CD4-positive, alpha-beta T cell treated with Interferon gamma for 1 hour (primary cell): ENCODE measurements around the gene NPIPA1.
"Not testable (repeated sequence)": the region's sequence is repeated elsewhere in the genome, so short reads cannot be mapped to it uniquely, and the experiment has no call there.

Source experiments
- DNase-seq: peaks from one replicate; pipeline ENCODE4 v3.0.0-alpha.2; 2020

Gene NPIPA1

DNA sequence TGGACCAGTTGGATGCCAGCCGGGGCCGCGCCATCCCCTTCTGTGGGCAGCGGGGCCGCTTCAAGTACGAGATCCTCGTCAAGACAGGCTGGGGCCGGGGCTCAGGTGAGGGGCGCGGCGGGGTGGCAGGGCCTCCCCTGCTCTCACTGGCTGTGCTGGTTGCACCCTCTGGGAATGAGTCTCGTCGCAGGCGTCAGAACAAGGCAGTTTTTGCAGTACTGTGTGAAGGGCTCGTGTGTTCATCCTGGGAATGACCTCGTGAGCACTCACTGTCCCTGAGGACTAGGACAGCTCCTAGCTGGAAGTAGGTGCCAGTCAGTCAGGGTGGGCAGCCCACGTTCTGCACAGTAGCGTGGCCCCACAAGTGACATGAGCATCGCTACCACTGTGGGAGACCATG, 6.3 kb upstream of the NPIPA1 start:
- DNase-seq: not testable (repeated sequence)

DNA sequence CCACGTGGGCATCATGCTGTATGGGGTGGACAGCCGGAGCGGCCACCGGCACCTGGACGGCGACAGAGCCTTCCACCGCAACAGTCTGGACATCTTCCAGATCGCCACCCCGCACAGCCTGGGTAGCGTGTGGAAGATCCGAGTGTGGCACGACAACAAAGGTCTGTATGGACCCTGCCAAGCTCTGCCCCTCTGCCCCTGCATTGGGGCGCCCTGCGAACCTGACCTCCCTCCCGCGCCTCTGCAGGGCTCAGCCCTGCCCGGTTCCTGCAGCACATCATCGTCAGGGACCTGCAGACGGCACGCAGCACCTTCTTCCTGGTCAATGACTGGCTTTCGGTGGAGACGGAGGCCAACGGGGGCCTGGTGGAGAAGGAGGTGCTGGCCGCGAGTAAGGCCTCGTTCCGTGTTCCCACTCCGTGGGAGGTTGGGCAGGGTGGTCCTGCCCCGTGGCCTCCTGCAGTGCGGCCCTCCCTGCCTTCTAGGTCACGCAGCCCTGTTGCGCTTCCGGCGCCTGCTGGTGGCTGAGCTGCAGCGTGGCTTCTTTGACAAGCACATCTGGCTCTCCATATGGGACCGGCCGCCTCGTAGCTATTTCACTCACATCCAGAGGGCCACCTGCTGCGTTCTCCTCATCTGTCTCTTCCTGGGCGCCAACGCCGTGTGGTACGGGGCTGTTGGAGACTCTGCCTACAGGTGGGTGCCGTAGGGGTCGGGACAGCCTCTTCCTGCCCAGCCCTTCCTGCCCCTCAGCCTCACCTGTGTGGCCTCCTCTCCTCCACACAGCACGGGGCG, 4.5 kb upstream of the NPIPA1 start:
- not testable (repeated sequence) for DNase-seq

DNA sequence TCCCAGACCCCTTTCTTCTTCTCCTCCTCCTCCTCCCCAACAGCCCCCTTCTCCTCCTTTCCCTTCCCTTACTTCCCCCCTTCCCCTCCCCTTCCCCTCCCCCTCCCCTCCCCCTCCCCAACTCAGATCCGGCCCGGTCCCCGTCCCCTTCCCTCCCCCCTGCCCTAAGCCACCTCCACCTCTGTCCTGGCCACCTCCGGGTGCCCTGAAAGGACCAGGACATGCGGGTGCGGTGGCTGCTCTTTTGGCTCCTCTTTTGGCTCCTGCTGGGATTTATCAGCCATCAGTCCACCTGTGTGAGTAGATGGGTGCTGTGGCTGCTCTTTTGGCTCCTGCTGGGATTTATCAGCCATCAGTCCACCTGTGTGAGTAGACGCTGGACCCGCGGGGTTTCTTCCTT, 751 bp downstream of the NPIPA1 start:
- DNase-seq: not testable (repeated sequence)

DNA sequence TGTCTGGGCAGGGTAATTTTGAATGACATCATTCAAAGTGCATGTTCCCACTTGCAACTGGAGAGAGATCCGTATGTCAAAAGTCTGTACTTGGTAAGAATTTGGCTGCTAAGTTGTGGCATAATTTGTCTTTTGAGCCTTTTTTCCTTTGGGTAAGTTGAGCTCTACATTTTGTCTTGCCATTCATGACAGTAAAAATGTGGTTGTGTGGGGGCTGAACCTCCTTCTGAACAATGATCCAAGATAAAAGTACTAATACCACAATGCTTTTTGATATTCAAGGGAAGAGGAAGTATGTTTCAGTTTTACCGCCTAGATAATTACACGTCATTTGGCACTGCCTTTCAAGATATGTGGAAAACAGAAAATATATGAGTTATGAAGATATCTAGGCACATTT, 5.4 kb downstream of the NPIPA1 start:
- DNase-seq: not testable (repeated sequence)

DNA sequence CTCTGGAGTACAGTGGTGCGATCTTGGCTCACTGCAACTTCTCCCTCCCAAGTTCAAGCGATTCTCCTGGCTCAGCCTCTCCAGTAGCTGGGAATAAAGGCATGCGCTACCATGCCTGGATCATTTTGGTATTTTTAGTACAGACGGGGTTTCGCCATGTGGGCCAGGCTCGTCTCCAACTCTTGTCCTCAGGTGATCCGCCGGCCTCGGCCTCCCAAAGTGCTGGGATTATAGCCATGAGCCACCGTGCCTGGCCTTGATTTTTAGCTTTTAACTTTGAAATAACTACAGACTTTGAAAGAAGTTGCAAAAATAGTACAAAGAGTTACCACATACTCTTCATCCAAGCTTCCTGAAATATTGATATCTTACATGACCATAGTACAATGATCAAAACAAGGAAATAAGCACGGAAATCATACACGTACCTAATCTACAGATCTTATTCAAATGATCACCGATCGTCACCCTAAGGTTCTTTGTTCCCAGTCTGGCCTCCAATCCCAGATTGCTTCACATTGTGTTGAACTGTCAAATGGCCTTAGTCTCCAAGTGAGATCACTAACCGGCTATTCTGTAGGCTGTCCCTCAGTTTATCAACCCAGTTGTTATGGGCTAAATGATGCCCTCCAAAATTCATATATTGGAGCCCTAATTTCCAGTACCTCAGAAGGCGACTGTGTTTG, 18.4 kb downstream of the NPIPA1 start:
- DNase-seq: no peak

DNA sequence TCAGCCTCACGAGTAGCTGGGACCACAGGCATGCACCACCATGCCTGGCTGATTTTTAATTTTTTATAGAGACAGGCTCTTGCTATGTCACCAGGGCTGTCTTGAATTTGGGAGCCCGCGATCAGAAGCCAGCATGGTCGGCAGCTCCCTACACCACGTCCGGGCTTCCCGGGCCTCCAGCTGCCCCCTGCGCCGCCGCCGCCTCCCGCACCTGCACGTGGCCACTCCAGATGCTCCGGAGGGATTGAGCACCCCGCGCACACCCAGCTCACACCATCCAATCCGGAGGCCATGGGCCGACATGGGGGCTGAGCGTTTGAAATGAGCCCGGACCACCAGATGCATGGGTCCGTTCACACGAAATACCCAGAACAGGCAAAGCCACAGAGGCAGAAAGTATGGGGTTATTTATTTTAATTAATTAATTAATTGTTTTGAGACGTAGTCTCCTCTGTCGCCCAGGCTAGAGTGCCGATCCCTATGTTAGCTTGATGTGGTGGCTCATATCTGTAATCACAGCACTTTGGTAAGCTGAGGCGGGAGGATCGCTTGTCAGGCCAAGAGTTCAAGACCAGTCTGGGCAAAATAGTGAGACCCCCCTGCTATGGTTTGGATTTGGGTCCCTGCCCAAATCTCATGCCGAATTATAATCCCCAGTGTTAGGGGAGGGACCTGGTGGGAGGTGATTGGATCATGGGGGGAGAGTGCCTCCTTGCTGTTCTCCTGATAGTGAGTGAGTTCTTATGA, 20.5 kb downstream of the NPIPA1 start:
- DNase-seq: no peak

DNA sequence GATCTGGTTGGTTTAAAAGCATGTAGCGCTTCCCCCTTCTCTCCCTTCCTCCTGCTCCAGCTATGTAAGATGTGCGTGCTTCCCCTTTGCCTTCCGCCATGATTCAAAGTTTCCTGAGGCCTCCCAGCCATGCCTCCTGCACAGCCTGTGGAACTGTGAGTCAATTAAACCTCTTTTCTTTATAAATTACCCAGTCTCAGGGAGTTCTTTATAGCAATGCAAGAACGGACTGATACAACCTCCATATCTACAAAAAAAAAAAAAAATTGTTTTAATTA, 21.0 kb downstream of the NPIPA1 start:
- DNase-seq: no peak

DNA sequence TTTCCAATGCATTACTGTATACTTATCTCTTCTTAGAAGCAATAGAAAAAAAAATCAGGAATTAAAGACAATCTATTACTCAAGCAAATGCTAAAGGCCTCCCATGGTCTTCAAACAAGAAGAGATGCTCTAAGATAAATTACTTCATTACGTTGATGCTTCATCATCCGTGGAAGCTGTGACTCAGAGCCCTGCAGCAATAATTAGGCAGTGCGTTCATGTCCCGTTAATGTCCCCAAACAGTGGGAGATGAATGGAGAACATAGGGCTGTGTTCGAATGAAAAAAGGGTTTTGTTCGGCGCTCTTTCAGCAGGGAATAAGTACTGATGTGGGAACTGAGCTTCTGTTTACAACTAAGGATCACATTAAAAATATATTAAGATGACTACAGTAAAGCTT, 21.7 kb downstream of the NPIPA1 start:
- DNase-seq: no peak

DNA sequence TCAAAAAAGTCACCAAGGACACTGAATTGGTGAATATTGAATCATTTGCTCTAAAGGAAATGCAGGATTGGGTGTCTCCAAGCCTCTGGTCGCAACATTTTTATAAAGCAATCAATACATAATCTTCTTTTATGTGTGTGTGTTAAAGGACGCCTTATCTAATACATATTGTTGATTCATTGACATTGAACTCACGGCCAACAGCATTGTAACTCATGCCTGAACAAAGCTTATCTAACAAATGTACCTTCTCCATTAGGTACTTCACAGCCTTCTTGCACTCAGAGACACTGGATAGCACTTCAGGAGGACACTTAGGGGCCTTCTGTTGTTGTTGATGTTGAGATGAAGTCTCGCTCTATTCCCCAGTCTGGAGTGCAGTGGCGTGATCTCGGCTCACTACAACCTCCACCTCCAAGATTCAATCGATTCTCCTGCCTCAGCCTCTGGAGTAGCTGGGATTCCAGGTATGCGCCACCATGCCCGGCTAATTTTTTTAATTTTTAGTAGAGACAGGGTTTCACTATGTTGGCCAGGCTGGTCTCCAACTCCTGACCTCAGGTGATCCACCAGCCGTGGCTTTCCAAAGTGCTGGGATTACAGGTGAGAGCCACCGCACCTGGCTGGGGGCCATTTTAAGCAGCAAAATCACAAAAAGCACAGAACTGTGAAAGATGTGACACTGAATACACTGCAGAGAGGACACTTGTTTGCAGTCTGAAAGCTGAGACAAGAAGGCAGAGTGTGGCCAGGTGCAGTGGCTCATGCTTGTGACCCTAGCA, 24.4 kb downstream of the NPIPA1 start:
- DNase-seq: no peak

DNA sequence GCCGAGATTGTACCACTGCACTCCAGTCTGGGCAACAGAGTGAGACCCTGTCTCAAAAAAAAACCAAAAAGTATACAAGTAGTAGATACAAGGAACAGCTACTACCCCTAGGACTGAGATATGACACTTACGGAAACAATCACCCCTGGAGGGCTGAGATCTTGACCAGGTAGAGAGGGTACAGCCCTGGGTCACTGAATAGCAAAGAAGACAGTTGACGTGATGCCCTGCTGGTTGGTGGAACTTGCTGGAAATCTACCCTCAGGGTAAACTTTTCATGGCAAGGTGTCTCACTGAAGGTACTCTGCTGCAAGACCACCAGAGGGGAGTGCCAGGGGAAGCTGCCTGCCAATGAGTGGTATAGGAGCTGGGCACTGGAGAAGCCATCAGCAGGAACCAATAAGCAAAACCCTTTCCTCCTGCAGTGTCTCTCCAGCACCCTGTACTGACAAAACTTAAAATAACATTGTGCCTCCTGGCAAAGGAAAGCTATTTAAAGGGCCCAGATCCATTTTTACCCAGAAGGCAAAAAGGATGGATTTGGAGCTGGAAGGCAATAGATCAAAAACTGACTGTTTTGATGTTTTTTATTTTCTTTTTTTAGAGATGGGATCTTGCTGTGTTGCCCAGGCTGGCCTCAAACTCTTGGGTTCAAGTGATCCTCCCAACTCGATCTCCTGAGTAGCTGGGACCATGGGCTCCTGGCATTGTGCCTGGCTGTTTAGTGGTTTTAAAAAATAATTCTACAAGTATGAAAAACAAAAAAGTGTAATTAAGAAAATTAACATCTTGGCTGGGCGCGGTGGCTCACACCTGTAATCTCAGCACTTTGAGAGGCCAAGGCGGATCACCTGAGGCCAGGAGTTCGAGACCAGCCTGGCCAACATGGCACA, 26.3 kb downstream of the NPIPA1 start:
- no peak for DNase-seq

DNA sequence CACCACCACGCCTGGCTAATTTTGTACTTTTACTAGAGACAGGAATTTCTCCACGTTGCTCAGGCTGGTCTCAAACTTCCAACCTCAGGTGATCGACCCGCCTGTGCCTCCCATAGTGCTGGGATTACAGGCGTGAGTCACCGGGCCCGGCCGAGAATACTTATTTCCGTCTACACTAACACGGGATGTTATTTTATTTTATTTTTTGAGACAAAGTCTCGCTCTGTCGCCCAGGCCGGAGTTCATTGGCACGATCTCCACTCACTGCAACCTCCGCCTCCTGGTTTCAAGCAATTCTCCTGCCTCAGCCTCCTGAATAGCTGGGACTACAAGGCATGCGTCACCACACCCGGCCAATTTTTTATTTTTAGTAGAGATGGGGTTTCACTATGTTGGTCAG, 28.1 kb downstream of the NPIPA1 start:
- no peak for DNase-seq

DNA sequence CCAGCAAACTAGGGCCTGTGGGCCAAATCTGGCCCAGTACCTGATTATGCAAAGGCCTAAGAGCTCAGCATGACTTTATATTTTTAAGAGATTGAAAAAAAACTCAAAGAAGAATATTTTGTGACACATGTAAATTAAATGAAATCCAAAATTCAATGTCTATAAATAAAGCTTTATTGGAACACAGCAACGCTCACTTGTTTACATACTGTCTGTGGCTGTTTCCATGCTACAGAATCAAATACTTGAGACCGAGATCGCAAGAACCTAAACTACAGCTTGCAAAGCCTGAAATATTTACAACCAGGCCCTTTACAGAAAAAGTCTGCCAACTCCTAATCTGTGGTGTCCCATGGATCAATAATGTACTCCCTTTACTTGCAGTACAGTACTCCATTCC, 32.6 kb downstream of the NPIPA1 start:
- DNase-seq: not testable (repeated sequence)

DNA sequence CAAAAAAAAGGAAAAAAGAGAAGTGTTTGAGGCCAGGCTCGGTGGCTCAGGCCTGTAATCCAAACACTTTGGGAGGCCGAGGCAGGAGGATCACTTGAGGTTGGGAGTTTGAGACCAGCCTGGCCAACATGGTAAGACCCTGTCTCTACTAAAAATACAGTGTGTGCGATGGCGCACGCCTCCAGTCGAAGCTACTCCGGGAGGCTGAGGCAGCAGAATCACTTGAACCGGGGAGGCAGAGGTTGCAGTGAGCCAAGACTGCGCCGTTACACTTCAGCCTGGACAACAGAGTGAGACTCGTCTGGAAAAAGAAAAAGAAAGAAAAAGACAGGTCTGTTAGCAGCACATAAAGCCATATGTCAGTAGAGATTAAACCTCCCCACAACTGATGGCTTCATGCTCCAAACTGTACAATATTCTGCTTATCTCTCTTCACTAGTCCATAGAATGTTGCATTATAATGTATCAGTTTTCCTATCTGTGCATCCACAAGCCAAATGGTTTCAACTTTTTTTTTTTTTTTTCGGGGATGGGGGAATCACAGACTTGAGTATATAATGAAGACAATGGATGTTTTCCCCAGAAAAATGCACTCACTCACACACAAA, 34.5 kb downstream of the NPIPA1 start:
- not testable (repeated sequence) for DNase-seq

DNA sequence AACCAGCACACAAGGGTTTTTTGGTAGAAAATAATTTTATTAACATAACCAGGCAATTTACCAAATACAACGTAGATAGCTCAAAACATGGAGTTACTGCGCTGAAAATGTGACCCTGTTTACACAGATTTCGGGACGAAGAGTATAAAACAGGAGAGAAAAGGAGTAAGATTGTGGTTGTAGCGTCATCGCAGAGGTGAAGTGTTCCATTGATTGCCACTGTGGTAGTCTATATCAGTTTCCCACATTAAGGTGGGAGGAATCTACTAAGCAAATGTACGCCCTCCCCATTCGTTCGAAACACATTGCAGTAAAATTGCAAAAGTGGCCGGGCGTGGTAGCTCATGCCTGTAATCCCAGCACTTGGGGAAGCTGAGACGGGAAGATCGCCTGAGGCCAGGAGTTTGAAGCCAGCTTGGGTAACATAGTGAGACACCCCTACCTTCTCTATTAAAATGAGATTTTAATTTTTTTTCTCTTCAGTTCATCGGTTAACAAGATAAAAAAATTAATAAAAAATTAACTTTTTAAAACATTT, 36.6 kb downstream of the NPIPA1 start:
- not testable (repeated sequence) for DNase-seq

DNA sequence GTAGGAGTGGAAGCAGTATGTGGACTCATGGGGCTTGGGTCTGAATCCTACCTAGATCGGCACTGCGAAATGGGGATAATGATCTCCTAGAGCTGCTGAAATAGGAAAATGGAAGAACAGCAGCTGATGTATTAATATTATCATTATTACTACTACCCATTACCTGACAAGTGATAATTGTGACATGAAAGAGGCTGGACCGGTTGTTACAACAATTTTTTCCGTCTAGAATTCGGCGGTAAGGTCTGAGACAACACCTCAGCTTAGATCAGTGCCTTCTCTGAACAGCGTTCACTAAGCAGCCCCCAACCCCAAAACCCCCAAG, 37.0 kb downstream of the NPIPA1 start:
- DNase-seq: not testable (repeated sequence)

DNA sequence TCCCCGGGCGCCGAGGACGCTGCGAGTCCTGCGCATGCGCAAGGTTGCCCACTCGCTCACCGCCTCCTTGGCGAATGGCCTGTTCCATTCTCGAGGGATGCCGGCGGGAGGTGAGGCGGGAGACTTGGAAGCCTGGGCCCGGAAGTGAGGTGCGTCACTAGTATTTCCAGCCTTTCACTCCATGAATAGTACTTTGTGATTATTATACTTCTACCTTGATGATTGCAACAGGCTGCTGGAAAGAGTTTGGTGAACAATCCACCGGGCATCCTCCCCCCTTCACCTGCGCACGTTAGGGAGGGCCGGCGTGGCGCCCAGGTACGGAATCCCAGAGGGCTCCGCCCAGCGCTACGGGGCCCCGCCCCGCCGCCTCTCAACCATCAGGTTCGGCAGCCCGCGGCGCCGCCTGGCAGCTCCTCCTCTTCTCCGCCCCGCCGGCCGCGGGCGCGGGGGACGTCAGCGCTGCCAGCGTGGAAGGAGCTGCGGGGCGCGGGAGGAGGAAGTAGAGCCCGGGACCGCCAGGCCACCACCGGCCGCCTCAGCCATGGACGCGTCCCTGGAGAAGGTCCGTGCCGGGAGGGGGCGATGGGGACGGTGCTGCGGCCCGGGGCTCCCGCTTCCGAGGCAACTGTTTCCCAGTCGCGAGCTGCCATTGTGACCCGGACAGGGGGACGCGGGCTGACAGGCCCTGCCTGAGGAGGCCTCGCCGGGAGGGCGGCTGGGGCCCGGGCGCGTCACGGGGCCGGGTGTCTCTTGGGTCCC, 37.6 kb downstream of the NPIPA1 start, which contains the start of gene PDXDC1:
PDXDC1 (plus strand) TSS at position 371 of the 762 bp plus-strand sequence; CDS start at position 545, 174 bp downstream.
- peak; percentile 92 for DNase-seq

DNA sequence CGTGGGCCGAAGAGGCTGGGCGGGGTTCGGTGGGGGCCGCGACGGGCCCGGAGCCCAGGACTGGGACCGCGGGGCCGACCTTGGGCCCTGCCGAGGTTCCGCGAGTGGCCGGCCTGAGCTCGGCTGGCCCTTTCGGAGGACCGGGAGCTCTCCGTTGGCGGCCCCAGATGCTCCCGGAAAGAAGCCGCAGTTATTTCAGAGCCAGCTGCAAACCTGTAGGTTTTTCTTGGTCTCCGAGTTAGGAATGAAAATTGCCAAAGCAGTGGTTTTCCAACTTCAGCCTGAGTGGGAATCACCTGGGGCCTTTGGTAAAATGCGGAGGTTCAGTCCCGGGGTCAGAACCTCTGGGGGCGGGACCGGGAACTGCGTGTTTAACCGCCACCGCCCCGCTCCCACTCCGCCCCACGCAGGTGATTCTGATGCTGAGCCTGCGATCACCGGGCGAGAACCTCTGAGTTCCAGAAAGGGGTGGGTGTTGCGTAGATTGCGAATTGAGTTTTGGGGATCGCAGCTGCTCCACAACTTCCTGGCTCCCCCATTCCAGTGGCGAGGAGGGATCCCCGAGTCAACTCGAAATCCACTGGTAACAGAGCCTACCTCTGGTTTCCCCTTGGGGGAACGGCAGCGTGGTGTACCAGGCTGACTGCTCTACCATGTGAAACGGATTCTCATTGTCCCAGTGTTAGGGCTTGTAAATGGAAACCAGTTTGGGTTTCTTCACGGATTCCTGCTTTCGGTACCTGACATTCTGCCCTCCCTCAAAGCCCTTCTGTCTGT, 38.4 kb downstream of the NPIPA1 start:
- DNase-seq: peak; percentile 22

DNA sequence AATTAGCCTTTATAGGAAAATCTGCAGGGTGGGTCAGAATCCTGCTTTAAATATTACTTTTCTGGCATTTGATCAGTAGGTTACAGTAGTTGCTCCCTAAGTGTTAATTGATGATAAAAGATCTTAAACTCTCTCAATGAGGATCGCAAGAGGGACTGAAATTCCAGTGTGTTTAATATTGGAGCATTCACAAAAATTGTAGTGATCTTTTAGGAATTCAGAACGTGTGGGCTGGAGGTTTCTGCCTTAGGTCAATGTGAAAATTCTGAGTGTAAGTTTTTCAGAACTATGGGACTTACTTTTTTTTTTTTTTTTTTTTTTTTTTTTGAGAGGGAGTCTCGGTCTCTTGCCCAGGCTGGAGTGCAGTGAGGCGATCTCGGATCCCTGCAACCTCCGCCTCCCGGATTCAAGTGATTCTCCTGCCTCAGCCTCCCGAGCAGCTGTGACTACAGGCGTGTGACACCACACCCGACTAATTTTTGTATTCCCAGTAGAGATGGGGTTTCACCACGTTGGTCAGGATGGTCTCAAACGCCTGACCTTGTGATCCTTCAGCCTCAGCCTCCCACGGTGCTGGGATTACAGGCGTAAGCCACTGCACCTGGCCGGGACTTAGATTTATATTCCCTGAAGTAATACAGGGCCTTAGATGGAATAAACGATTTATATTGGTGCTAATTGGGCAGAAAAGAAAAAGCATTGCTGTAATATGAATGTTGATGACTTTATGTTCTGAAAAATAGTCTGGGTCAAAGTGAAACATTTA, 39.9 kb downstream of the NPIPA1 start:
- DNase-seq: not testable (repeated sequence)

DNA sequence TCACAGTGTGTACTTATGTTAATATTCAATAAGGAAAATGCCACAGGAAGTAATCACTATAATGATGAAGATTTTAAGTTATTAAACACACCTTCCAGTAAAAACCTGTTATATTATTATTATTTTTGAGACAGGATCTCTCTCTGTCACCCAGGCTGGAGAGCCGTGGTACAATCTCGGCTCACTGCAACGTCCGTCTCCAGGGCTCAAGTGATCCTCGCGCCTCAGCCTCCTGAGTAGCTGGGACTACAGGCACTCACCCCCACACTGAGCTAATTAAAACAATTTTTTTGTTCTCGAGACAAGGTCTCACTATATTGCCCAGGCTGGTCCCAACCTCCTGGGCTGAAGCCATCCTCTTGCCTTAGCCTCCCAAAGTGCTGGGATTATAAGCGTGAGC, 41.0 kb downstream of the NPIPA1 start:
- DNase-seq: not testable (repeated sequence)
